Measurements from ENCODE around the gene COPS2. TPM values are rescaled to one million over a fixed set of nuclear protein-coding genes. Genes with fewer than 3 reads are reported as not detected.

COPS2 gene
- total RNA-seq, 4 donors from 2014 or later: 48.8 to 76.1 (median 52.6) TPM

DNA sequence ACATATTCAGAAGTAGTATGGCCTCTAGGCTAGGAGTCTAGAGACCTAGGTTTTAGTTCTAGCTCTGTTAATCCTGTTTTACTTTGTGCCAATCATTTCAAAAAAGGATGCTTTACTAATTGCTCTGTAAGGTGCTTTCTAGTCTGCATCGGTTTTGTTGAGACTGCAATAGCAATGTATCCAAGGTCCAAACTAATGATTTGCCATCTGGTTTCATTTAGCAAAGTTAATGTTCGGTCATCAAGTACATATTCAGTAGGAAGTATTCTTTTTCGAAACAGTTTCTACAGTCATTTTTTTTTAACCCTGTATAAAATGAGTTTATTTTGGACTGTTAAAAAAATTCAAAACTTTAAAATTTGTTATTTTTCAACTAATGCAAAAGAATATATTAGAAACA, 12.6 kb upstream of the COPS2 start:
- 51 to 63% methylated on average over 3 of the region's 3 CpGs for WGBS, 2 donors
- intact Hi-C loops (cut with DNase I; ENCODE audit: low total_unique reads): no loop called here
- TF ChIP-seq, protein P1, sequence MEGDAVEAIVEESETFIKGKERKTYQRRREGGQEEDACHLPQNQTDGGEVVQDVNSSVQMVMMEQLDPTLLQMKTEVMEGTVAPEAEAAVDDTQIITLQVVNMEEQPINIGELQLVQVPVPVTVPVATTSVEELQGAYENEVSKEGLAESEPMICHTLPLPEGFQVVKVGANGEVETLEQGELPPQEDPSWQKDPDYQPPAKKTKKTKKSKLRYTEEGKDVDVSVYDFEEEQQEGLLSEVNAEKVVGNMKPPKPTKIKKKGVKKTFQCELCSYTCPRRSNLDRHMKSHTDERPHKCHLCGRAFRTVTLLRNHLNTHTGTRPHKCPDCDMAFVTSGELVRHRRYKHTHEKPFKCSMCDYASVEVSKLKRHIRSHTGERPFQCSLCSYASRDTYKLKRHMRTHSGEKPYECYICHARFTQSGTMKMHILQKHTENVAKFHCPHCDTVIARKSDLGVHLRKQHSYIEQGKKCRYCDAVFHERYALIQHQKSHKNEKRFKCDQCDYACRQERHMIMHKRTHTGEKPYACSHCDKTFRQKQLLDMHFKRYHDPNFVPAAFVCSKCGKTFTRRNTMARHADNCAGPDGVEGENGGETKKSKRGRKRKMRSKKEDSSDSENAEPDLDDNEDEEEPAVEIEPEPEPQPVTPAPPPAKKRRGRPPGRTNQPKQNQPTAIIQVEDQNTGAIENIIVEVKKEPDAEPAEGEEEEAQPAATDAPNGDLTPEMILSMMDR (IDR thresholded peaks at IDR 0.05): no peak
- no peak for TF ChIP-seq POLR2A (IDR thresholded peaks at IDR 0.05)
- no peak overlapping the region for H3K4me3 ChIP-seq (ENCODE audit: low read depth, poor library complexity, severe bottlenecking)
- no peak for DNase-seq (ENCODE audit: low spot score in 2 of 2)

DNA sequence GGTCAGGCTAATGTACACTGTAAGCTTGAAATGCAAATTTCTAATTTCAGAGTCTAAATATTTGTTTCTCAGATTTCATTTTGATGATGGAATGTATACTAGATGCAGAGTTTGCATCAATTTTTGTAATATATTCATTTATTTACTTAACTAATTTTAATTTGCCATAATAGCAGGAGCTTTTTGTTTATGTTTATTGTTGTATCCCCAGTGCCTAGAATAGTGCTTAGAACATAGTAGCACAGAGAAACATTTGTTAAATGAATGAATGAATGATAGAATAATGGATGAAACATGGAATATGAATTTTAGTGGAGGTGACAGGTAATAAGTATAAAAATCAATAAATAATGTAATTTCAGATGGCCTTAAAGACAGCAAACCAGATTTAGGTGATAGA, 9.5 kb upstream of the COPS2 start:
- DNase-seq (ENCODE audit: low spot score in 2 of 2): no peak
- no peak for TF ChIP-seq POLR2A (IDR thresholded peaks at IDR 0.05)
- TF ChIP-seq, protein P1 (IDR thresholded peaks at IDR 0.05): no peak
- intact Hi-C loops (cut with DNase I; ENCODE audit: low total_unique reads): no loop called here
- no peak overlapping the region for H3K4me3 ChIP-seq (ENCODE audit: low read depth, poor library complexity, severe bottlenecking)

DNA sequence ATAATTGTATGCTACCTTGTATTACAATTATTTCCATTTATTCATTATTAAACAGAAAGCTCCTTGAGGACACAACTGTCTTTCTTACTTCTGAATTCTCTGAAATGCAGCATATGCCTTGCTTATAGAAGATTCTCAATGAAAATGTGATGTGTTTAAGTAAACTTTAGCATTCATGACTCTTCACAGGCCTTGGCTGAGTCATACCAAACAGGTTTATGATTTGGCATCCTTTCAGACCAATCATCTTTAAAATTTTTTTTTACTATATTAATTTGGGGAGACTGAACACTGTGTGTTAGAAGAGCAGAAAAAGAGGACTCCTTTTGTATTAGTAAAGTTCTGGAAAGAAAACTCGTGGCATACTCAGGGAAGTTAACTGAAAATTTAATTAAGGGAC, 8.3 kb upstream of the COPS2 start:
- DNase-seq (ENCODE audit: low spot score in 2 of 2): no peak
- H3K4me3 ChIP-seq (ENCODE audit: low read depth, poor library complexity, severe bottlenecking): no peak overlapping the region
- TF ChIP-seq POLR2A (IDR thresholded peaks at IDR 0.05): no peak
- TF ChIP-seq, protein P1 (IDR thresholded peaks at IDR 0.05): no peak
- WGBS, 2 donors: 52 to 66% methylated on average over 1 of the region's 1 CpG
- intact Hi-C loops (cut with DNase I; ENCODE audit: low total_unique reads): no loop called here

DNA sequence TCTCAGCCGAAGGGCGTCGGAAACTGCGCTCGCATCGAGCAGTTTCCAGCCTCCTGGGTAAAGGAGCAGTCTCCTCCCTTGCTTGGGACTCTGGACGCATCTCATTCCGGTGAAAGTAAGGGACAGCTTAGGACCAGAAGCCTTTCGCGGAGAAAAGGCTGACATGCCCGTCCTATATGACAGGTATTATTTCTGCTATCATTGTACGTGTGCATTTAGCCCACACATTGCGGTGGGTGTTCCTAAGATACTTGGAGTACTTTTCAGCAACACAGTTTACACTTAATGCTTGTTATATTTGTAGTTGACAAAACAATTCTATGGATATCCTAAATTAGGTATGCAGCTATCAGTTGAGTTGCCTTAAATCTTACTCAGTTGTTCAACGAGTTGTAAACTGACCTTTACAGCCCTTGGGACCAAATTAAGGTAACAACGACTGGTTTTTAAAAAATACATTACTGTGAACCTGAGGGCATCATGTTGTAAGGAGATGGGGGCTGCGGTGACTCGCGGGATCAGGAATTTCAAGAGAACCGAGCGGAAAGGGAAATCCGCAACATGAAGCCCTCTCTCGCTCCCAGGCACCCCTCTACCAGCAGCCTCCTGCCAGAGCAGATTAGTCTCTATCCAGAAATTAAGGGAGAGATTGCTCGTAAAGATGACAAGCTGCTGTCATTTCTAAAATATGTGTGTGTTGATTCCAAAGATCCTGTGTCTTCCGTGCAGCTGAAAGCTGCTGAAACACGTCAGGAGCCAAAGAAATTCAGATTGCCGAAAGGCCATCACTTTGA, 632 bp upstream of the COPS2 start:
- intact Hi-C loops (cut with DNase I; ENCODE audit: low total_unique reads): no loop called here

DNA sequence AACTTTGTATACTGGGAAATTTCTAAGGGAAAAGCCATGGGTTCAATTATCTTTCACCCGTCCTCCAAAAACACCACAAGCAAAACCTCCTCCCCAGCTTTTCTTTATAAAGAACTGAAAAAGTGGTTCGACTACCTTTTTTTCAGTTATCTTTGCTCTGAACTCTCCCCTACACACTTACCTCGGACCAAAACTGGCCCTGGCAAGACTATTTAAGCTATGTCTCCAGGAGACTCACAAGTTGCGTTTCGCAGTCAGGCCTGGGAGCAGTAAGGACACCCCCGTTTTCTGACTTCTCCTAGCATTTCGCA, 645 bp downstream of the COPS2 start:
- TF ChIP-seq, protein P1 (IDR thresholded peaks at IDR 0.05): no peak
- no peak for TF ChIP-seq POLR2A (IDR thresholded peaks at IDR 0.05)
- intact Hi-C loops (cut with DNase I; ENCODE audit: low total_unique reads): no loop called here
- no peak for DNase-seq (ENCODE audit: low spot score in 2 of 2)
- H3K4me3 ChIP-seq (ENCODE audit: low read depth, poor library complexity, severe bottlenecking): peak overlapping the region; percentile 90
- 0% methylated on average over 7 of the region's 7 CpGs for WGBS, 2 donors

More for the DNA sequence above, 632 bp upstream of the COPS2 start:
- no peak for TF ChIP-seq POLR2A (IDR thresholded peaks at IDR 0.05)
- TF ChIP-seq, protein P1 (IDR thresholded peaks at IDR 0.05): no peak
- peak overlapping the region; percentile 57 for H3K4me3 ChIP-seq (ENCODE audit: low read depth, poor library complexity, severe bottlenecking)
- WGBS, 2 donors: 0% methylated on average over 26 of the region's 26 CpGs
- DNase-seq (ENCODE audit: low spot score in 2 of 2): no peak

DNA sequence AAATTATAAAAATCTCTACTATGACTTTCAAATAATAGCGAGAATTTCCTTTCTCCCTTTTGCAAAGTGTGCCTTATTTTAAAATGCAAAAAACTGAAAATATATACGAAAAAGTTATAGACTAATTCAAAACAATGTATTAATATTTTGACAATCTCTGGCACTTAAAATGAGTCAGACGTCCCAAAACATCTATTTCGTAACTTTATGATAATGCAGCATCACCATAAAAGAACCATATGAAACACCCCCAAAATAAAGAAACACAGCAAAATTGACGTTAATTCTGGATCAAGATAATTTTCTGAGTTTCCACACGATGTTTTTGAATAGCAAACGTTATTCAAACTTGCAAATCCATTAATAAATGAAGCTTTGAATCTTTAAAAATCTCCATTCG, 1.0 kb downstream of the COPS2 start:
- TF ChIP-seq POLR2A (IDR thresholded peaks at IDR 0.05): no peak
- TF ChIP-seq, protein P1 (IDR thresholded peaks at IDR 0.05): no peak
- DNase-seq (ENCODE audit: low spot score in 2 of 2): no peak
- WGBS, 2 donors: 17 to 18% methylated on average over 8 of the region's 8 CpGs
- no peak overlapping the region for H3K4me3 ChIP-seq (ENCODE audit: low read depth, poor library complexity, severe bottlenecking)
- intact Hi-C loops (cut with DNase I; ENCODE audit: low total_unique reads): no loop called here
